Spleen (tissue), 11 donors: ENCODE data around the gene CXorf66. TPM values are rescaled to one million over a fixed set of nuclear protein-coding genes. Genes with fewer than 3 reads are reported as not detected.

Experiments
- DNase-seq: peaks from one replicate; pipeline ENCODE4 v3.0.0-alpha.2; 2020
- H3K27ac ChIP-seq, 8 donors: fragments of 200-600 bp; sonication (generic) in 7 of 8; 1 replicate in 4 of 8; 2 replicates in 4 of 8; pipeline versions ENCODE4 v1.5.0 to v1.8.0; 2016 to 2021; ENCODE audit warnings: inconsistent platforms in 4 of 8, mild to moderate bottlenecking in 4 of 8, moderate library complexity in 1 of 8
- H3K27me3 ChIP-seq, 7 donors: fragments of 200-600 bp; sonication (generic) in 6 of 7; replicated peaks in 1 of 7; 1 replicate in 4 of 7; 2 replicates in 3 of 7; pipeline versions ENCODE4 v1.5.0 to v1.8.0; 2016 to 2021; ENCODE audit warnings: inconsistent platforms in 3 of 7, mild to moderate bottlenecking in 1 of 7
- H3K36me3 ChIP-seq, 6 donors: fragments of 200-600 bp; sonication (generic) in 5 of 6; 1 replicate in 4 of 6; 2 replicates in 2 of 6; pipeline versions ENCODE4 v1.5.0 to v1.8.0; 2016 to 2021; ENCODE audit warnings: inconsistent platforms in 2 of 6
- H3K4me1 ChIP-seq, 6 donors: fragments of 200-600 bp; sonication (generic) in 5 of 6; 1 replicate in 3 of 6; 2 replicates in 3 of 6; pipeline versions ENCODE4 v1.5.0 to v1.8.0; 2016 to 2021; ENCODE audit warnings: inconsistent platforms in 3 of 6
- H3K4me3 ChIP-seq, 8 donors: fragments of 200-600 bp; sonication (generic) in 7 of 8; 1 replicate in 4 of 8; 2 replicates in 4 of 8; pipeline versions ENCODE4 v1.5.0 to v1.8.0; 2016 to 2021; ENCODE audit warnings: inconsistent platforms in 4 of 8, mild to moderate bottlenecking in 4 of 8, moderate library complexity in 2 of 8
- H3K9me3 ChIP-seq, 8 donors: fragments of 200-600 bp; sonication (generic) in 7 of 8; 1 replicate in 4 of 8; 2 replicates in 4 of 8; pipeline versions ENCODE4 v1.5.0 to v1.8.0; 2016 to 2021; ENCODE audit warnings: inconsistent platforms in 4 of 8
- POLR2A ChIP-seq, 3 donors: fragments of 450-650 bp; IDR thresholded peaks; one replicate each; pipeline ENCODE4 v1.5.1; 2017; ENCODE audit warnings: antibody characterized with exemption in 3 of 3, mild to moderate bottlenecking in 1 of 3
- POLR2AphosphoS5 ChIP-seq, 3 donors: sonication (generic); formaldehyde crosslinking; IDR thresholded peaks; one replicate each; pipeline ENCODE4 v1.5.1; 2017; ENCODE audit warnings: antibody characterized with exemption in 3 of 3
- whole genome bisulfite sequencing, 5 donors: extraction: QIAGEN DNeasy Blood & Tissue Kit in 3 of 5; methylation state at CpG; one replicate each; pipeline versions ENCODE4 v1.1.5 to v1.1.7; 2013 to 2018; 5-methylcytosine and 5-hydroxymethylcytosine counted together
- intact Hi-C: fragments of 100-400 bp; cut with DNase I; formaldehyde crosslinking; loops from one replicate; pipeline ENCODE4 v1.15.0; 2023; ENCODE audit warnings: low total_unique reads
- polyA plus RNA-seq, 3 donors: library from polyadenylated mRNA; stranded (reverse); fragments of 200-250 nt; gene quantifications; one replicate each; pipeline ENCODE4 v1.2.1, GENCODE V29; 2013
- total RNA-seq, 7 donors: library from RNA; depleted of rRNA in 3 of 7; stranded (reverse); fragments of >200 nt in 3 of 7; fragmentation: NEBNext Ultra II Directional in 4 of 7; extraction: Animal tissue kit (Norgen Biotek cat#: 25700) in 4 of 7; gene quantifications; one replicate each; pipeline versions ENCODE4 v1.1.0 to v1.2.1, GENCODE V29; 2016 to 2021
- TF ChIP-seq, protein P1 (sequence below), 11 experiments: fragments of 200-600 bp in 7 of 11; fragments of 450-650 bp in 4 of 11; sonication (generic) in 4 of 11; IDR thresholded peaks in 8 of 11; conservative IDR thresholded peaks in 3 of 11; 1 replicate in 7 of 11; 2 replicates in 4 of 11; pipeline versions ENCODE4 v1.4.0 to v1.8.0; 2016 to 2021; ENCODE audit warnings: antibody characterized with exemption in 11 of 11, inconsistent platforms in 4 of 11, mild to moderate bottlenecking in 1 of 11
- donor health status: healthy with polysubstance abuse.
- donor health status: DM: no; HTN: no; CAD: no; lungs with moderate emphysema.
- donor health status: DM: no; HTN: no; CAD: no.
- donor health status: Bipolar disorder and iron deficiency.
- donor health status: healthy.
- donor health status: DM: no; HTN: no; CAD: no.
- donor health status: DM: yes; HTN: yes; CAD: no.

CXorf66 gene
- total and polyA plus RNA-seq, 10 donors = not detected

DNA sequence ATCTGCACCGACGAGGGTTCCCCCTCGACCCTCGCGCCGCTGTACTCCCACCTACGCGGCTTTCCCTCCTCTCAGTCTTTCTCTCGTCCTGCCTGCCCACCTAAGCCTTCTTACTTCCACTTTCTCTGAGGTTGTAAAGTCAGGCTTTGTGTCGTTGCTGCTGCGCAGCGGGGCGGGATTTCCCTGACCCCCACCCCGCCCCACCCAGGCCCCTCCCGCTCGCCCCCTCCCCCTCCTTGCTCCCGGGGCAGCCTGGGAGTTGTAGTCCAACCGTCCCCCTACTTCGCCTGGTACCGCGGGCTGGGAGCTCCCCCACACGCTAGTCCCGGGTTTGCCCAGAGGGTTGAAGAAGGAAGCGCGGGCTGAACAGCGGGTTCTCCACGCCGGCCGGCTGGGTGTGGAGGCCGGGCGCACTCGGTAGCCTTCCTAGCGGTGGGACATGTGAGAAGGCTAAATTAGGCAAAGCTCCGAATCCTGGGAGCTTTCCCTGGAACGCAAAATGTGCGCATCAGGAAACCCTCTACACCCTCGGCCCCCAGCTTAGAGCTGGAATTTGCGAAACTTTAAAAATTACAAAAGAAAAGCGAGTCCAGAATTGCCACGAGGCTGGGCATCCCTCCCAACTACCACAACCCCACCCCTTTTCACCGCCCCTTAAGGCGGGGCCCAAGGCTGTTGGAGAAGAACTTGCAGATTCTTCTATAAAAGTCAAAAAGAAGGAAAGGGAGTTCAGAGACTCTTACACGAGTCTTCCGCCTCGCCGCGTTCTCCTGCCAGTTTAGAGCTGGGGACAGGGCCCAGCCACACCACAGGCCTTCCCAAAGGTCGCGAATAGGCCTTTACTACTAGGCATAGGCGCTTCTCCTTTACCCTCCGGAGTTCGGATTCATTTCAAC, 32.2 kb downstream of the CXorf66 start, which contains the start of gene ATP11C:
TSS of gene ATP11C (minus strand) at position 153 of the 896 bp plus-strand sequence. CDS start 1,011 bp downstream, outside the sequence.
- peak; percentile 94 for DNase-seq
- H3K9me3 ChIP-seq = no peaks in the 10 kb centered on the region
- TF ChIP-seq POLR2AphosphoS5 (IDR thresholded peaks at IDR 0.05) (peak; percentile 86 to 95 (median 89)), POLR2A (IDR thresholded peaks at IDR 0.05) (peak in 2 of 3 donors; percentile 47 to 73)
- TF ChIP-seq, protein P1, sequence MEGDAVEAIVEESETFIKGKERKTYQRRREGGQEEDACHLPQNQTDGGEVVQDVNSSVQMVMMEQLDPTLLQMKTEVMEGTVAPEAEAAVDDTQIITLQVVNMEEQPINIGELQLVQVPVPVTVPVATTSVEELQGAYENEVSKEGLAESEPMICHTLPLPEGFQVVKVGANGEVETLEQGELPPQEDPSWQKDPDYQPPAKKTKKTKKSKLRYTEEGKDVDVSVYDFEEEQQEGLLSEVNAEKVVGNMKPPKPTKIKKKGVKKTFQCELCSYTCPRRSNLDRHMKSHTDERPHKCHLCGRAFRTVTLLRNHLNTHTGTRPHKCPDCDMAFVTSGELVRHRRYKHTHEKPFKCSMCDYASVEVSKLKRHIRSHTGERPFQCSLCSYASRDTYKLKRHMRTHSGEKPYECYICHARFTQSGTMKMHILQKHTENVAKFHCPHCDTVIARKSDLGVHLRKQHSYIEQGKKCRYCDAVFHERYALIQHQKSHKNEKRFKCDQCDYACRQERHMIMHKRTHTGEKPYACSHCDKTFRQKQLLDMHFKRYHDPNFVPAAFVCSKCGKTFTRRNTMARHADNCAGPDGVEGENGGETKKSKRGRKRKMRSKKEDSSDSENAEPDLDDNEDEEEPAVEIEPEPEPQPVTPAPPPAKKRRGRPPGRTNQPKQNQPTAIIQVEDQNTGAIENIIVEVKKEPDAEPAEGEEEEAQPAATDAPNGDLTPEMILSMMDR (IDR thresholded peaks at IDR 0.05 in 8 of 11, conservative IDR thresholded peaks at IDR 0.05 in 3 of 11) = peak in 1 of 11 experiments; percentile 11
- peak within 1 kb of the TSS; percentile 49 to 86 (median 60) for H3K4me3 ChIP-seq
- intact Hi-C loops = no loop called here
- peaks cover 0 to 7% (median 0%) of the 10 kb centered on the region in 7 donors for H3K27me3 ChIP-seq
- 1 to 24% (median 2%) methylated on average over 33 to 52 of the region's 52 CpGs for WGBS, 5 donors
- H3K27ac ChIP-seq = peak within 1 kb of the TSS; percentile 78 to 99 (median 97)
- peaks cover 0 to 33% (median 10%) of the 10 kb centered on the region in 6 donors for H3K4me1 ChIP-seq
- no peaks in the 10 kb centered on the region for H3K36me3 ChIP-seq

DNA sequence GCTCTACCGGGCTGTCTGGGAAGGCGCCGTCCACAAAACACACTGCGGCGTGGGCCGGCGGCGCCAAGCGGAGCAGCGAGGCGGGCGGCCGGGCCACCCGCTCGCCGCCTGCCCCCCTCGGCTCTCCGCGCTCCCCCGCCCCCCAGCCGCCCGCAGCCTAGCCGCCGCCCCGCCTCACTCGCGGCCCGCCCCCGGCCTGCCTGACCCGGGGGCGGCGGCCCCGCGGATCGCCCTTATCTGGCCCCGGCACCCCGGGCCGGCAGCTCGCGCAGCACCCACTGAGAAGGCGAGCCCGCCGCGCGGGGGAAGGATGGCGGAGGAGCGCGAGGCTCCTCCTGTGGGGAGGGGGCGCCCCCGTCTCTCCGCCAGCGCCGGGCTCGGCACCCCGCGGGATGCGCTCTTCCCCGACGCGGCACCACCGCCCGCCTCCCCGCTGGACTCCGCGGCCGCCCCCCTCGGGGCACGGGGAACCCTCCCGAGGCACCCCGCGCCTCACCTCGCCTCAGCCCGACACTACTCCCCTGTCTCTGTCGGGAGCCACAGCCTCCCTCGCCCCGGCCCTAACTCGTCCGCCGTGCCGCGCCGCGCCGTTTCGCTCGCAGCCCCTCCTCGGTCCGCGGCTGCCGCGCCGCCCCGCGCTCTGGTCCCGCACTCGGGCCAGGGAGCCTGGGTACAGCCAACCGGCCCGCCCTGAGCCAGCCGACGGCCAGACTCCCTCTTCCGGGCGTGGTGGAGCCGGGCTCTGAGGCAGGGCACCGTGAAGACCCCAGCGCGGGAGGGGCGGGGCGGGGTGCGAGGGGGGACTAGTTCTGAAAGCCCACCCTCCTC, 33.0 kb downstream of the CXorf66 start:
- 0 to 37% (median 3%) methylated on average over 10 to 105 of the region's 109 CpGs for WGBS, 5 donors
- Histone ChIP-seq H3K9me3 (no peaks in the 10 kb centered on the region), H3K4me3 (peak overlapping the region; percentile 49 to 86 (median 60)), H3K4me1 (peaks cover 0 to 37% (median 10%) of the 10 kb centered on the region in 6 donors), H3K36me3 (no peaks in the 10 kb centered on the region), H3K27me3 (peaks cover 0 to 7% (median 0%) of the 10 kb centered on the region in 7 donors), H3K27ac (peak overlapping the region; percentile 78 to 99 (median 97))
- intact Hi-C loops = no loop called here
- DNase-seq = peak; percentile 92
- TF ChIP-seq, protein P1 (IDR thresholded peaks at IDR 0.05 in 8 of 11, conservative IDR thresholded peaks at IDR 0.05 in 3 of 11) = no peak
- no peak for TF ChIP-seq POLR2A (IDR thresholded peaks at IDR 0.05)
- TF ChIP-seq POLR2AphosphoS5 (IDR thresholded peaks at IDR 0.05) = peak in 1 of 3 donors; percentile 7

DNA sequence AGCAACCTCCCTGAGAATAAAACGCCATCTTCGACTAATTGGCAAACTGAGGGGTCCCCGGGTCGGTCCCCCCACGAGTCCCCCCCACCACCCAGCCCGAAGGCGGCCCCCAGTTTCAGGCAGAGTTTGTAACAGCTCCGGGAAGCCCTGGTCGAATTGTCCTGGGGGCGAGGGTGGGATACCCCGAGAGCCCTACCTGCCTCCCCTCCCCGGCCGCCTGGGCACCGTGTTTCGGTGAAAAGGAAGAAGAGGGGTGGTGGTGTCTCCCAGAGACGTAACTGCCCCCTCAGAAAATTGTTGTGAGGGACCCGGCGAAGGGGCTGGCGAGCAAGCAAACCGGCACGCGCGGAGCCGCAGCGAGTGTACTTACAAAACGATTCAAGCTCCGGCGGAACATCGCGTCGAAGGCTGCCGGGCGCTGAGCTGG, 33.7 kb downstream of the CXorf66 start:
- peak overlapping the region in 7 of 8 donors; percentile 93 to 99 (median 98) for H3K27ac ChIP-seq
- intact Hi-C loops = no loop called here
- whole genome bisulfite sequencing, 5 donors = 0 to 36% (median 2%) methylated on average over 12 to 33 of the region's 33 CpGs
- peak overlapping the region; percentile 37 to 86 (median 60) for H3K4me3 ChIP-seq
- TF ChIP-seq, protein P1 (IDR thresholded peaks at IDR 0.05 in 8 of 11, conservative IDR thresholded peaks at IDR 0.05 in 3 of 11) = no peak
- no peak for TF ChIP-seq POLR2A (IDR thresholded peaks at IDR 0.05)
- no peak for TF ChIP-seq POLR2AphosphoS5 (IDR thresholded peaks at IDR 0.05)
- DNase-seq = peak; percentile 90
- H3K27me3 ChIP-seq = peaks cover 0 to 7% (median 0%) of the 10 kb centered on the region in 7 donors
- peaks cover 0 to 37% (median 10%) of the 10 kb centered on the region in 6 donors for H3K4me1 ChIP-seq
- no peaks in the 10 kb centered on the region for H3K36me3 ChIP-seq
- H3K9me3 ChIP-seq = no peaks in the 10 kb centered on the region
